GM23338 (cell line): ENCODE measurements around the gene CELF2.

ENCODE experiments used
- POLR2AphosphoS5 ChIP-seq: IDR thresholded peaks from 2 replicates; pipeline ENCODE4 v1.6.1; 2016; ENCODE audit warnings: antibody characterized with exemption, low read depth
- TF ChIP-seq, protein P1 (sequence below): IDR thresholded peaks from one replicate; pipeline ENCODE4 v1.6.1; 2018; ENCODE audit warnings: antibody characterized with exemption; ENCODE audit not compliant: unreplicated experiment
- TF ChIP-seq, protein P2 (sequence below), 2 experiments: fragments of 200-600 bp in 1 of 2; sonication (generic) in 1 of 2; conservative IDR thresholded peaks; 2 replicates each; pipeline versions ENCODE4 v1.5.1 to v1.6.1; 2016 to 2017; ENCODE audit warnings: antibody characterized with exemption in 2 of 2, low read depth in 2 of 2, mild to moderate bottlenecking in 2 of 2, moderate library complexity in 1 of 2

DNA sequence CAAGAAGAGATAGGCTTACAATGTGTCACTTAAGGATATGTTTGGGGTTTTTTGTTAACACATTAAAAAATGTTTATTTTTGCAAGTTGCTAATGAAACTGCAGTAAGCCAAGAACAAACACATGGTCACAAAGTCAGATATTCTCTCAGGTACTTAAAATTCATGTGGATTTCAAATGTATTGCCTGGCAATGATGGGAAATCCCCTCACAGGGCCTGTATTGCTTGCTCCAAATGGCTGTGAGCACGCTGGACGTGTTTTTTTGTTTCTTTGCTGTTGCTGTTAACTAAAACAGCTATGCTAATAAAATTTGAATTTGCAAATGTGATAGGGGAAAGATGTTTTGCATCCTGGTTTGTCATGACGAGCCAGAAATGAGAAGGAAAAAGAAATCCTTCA is 3.8 kb upstream of the CELF2 start:
- TF ChIP-seq, protein P1, sequence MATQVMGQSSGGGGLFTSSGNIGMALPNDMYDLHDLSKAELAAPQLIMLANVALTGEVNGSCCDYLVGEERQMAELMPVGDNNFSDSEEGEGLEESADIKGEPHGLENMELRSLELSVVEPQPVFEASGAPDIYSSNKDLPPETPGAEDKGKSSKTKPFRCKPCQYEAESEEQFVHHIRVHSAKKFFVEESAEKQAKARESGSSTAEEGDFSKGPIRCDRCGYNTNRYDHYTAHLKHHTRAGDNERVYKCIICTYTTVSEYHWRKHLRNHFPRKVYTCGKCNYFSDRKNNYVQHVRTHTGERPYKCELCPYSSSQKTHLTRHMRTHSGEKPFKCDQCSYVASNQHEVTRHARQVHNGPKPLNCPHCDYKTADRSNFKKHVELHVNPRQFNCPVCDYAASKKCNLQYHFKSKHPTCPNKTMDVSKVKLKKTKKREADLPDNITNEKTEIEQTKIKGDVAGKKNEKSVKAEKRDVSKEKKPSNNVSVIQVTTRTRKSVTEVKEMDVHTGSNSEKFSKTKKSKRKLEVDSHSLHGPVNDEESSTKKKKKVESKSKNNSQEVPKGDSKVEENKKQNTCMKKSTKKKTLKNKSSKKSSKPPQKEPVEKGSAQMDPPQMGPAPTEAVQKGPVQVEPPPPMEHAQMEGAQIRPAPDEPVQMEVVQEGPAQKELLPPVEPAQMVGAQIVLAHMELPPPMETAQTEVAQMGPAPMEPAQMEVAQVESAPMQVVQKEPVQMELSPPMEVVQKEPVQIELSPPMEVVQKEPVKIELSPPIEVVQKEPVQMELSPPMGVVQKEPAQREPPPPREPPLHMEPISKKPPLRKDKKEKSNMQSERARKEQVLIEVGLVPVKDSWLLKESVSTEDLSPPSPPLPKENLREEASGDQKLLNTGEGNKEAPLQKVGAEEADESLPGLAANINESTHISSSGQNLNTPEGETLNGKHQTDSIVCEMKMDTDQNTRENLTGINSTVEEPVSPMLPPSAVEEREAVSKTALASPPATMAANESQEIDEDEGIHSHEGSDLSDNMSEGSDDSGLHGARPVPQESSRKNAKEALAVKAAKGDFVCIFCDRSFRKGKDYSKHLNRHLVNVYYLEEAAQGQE = no peak
- TF ChIP-seq, protein P2, sequence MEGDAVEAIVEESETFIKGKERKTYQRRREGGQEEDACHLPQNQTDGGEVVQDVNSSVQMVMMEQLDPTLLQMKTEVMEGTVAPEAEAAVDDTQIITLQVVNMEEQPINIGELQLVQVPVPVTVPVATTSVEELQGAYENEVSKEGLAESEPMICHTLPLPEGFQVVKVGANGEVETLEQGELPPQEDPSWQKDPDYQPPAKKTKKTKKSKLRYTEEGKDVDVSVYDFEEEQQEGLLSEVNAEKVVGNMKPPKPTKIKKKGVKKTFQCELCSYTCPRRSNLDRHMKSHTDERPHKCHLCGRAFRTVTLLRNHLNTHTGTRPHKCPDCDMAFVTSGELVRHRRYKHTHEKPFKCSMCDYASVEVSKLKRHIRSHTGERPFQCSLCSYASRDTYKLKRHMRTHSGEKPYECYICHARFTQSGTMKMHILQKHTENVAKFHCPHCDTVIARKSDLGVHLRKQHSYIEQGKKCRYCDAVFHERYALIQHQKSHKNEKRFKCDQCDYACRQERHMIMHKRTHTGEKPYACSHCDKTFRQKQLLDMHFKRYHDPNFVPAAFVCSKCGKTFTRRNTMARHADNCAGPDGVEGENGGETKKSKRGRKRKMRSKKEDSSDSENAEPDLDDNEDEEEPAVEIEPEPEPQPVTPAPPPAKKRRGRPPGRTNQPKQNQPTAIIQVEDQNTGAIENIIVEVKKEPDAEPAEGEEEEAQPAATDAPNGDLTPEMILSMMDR (conservative IDR thresholded peaks at IDR 0.05; ENCODE audit: low read depth in 2 of 2) = no peak
- no peak for TF ChIP-seq POLR2AphosphoS5
